GM20000 (cell line): ENCODE data around the gene XIAP.

Source experiments
- DNase-seq: peaks from one replicate; pipeline ENCODE4 v3.0.0; 2012; ENCODE audit warnings: low spot score
- TF ChIP-seq, protein P1 (sequence below): IDR thresholded peaks from 2 replicates; pipeline ENCODE4 v1.5.1; 2012; ENCODE audit warnings: mild to moderate bottlenecking, control low read depth; ENCODE audit errors: extremely low read depth, missing control alignments

The XIAP gene

DNA sequence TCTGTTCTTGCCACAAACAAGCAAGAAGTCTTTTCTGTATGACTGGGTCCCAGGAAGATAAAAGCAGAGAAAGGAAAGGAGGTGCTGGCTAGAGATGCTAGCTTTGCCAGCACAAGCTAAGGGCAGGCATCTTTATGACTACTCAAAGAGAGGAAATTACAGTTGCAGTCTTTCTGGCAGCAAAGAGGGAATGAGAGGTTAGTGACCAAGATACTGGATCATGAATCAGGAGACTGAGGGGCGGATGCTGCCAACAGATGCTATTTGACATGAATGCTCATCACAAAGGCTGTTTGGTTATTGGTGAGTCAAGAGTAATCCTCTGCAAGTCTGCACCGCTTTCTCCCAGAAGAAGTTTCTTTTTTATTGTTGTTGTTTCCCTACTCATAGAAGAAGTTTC lies 5.5 kb upstream of the XIAP start:
- no peak for DNase-seq
- TF ChIP-seq, protein P1, sequence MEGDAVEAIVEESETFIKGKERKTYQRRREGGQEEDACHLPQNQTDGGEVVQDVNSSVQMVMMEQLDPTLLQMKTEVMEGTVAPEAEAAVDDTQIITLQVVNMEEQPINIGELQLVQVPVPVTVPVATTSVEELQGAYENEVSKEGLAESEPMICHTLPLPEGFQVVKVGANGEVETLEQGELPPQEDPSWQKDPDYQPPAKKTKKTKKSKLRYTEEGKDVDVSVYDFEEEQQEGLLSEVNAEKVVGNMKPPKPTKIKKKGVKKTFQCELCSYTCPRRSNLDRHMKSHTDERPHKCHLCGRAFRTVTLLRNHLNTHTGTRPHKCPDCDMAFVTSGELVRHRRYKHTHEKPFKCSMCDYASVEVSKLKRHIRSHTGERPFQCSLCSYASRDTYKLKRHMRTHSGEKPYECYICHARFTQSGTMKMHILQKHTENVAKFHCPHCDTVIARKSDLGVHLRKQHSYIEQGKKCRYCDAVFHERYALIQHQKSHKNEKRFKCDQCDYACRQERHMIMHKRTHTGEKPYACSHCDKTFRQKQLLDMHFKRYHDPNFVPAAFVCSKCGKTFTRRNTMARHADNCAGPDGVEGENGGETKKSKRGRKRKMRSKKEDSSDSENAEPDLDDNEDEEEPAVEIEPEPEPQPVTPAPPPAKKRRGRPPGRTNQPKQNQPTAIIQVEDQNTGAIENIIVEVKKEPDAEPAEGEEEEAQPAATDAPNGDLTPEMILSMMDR: no peak

DNA sequence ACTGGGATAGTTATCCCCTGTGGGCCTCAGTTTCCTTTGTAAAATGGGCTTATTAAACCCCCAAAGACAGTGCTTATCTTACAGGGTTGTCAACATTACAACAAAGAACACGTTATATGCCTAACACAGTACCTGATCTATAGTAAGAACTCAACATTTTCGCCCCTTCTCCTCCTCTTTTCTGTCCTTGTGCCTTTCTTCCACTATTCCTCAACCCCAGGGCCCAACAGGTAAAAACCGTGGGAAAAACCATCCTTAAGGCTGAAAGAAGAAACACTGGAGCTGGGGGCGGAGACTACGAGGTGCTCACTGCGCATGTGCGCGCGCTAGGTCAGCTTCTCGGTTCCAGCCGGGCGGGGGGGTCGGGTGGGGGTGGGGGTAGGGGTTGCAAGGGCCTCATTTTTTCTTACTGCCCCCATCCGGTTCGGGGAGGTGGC lies 426 bp upstream of the XIAP start:
- DNase-seq: no peak
- TF ChIP-seq, protein P1: no peak

DNA sequence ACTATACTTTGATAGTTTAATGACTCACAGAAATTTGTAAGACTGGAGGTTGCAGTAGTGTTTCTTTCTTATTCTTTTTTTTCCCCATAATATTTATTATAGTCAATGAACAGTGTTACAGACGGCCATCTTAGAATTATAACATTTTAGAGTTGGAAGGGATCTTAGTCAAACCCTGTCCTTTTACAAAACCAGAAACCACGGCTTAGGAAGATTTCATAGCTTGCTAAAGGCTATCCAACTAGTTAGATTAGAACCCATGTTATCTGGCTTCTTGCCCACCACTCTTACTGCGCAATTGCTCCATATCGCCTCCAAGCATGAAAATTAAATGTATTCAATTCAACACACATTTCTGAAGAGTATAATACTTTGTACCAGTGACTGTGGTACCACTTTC lies 1.1 kb downstream of the XIAP start:
- DNase-seq: no peak

DNA sequence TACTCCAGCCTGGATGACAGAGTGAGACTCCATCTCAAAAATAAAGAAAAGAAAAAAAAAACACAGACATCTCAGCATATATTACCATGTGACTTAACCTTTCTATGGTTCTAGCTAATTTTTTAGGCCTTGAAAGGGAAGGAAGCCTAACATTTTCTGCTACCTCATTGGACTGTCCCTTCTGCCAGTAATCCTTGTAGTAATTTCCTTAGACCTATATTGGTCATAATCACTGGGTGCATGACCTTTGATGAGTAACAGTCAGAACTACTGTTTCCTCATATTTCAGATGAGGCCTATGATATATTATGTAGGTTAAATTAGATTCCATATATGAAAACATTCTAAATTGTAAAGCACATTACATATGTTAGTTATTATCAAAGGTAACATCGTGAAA lies 9.6 kb downstream of the XIAP start:
- no peak for DNase-seq
- TF ChIP-seq, protein P1: no peak

More for the DNA sequence above, 1.1 kb downstream of the XIAP start:
- TF ChIP-seq, protein P1: no peak

DNA sequence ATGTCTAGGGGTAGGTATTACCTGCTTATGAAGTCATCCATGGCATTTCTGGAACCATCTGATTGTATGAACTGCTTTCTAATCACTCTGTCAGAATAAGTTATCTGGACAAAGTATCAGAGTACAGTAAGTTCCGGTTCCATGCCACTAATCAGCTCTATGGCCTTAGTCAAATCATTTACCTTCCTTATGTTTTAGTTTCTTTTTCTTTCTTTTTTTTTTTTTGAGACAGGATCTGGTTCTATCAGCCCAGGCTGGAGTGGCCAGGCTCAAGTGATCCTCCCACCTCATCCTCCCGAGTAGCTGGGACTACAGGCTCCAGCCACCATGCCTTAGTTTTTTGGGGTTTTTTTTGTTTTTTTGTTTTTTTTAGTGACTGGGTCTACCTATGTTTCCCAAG lies 11.5 kb downstream of the XIAP start:
- DNase-seq: no peak
- TF ChIP-seq, protein P1: no peak

DNA sequence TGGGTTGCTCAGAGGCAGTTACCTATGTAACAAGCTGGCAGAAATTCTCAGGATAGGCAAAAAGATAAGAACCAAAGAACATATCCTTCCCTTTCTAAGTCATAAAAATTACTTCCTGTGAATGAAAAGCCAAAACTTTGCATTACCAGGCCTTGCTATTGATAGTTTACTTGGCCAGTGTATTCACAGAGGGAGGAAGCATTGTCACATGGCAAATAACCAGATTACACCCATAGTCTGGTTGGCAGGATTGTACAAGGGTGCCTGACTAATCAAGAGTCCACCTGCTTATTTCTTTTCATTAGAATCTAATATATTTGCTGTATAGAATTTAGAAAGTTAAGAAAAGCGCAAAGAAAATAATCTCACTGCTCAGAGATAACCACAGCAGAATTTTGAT lies 14.1 kb downstream of the XIAP start:
- TF ChIP-seq, protein P1: no peak
- no peak for DNase-seq

DNA sequence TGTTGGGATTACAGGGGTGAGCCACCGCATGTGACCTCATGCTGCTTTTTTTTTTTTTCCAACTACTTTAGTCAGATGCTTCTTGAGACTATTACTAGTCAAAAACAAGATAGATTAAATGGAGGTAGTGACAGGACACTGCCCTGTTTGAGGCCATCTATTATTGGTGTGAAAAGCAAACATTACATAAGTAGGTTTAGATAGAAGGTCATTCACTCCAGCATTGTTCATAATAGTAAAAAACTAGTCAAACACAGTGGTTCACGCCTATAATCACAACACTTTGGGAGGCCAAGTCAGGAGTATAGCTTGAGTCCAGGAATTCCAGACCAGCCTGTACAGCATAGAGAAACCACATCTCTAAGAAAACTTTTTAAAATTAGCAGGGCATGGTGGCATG lies 16.3 kb downstream of the XIAP start:
- DNase-seq: no peak
- TF ChIP-seq, protein P1: no peak
